ENCODE data around the gene ELN. TPM values are rescaled to one million over a fixed set of nuclear protein-coding genes. Genes with fewer than 3 reads are reported as not detected.

The ELN gene
- total RNA-seq, 3 donors from 2014 or later = 0.08 to 0.15 TPM; not detected in 1

DNA sequence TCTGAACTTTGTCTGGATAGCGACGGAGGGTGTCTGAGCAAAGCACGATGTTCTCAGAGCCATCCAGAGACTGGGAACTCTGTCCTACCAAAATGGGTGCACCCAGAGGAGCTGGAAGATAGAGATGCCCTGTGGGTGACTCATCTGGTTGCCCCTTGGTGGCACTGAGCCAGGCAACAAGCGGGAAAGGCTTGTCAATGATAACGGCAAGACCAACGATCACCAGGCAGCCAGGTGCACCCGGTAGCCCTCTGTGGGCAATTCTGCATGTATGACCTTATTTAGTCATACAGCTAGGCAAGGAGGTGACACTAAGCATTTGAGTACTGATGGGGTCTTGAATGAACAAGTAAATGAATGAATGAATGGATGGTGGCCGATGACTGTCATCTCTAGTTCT, 2.8 kb upstream of the ELN start:
- no peak for ATAC-seq
- Mint-ChIP-seq H3K4me3 (no peak overlapping the region), H3K27me3 (ENCODE audit: low read depth) (peaks cover 46% of the 10 kb centered on the region), H3K4me1 (ENCODE audit: low read depth) (peaks cover 9% of the 10 kb centered on the region), H3K9me3 (no peaks in the 10 kb centered on the region), H3K36me3 (ENCODE audit: insufficient read depth) (no peaks in the 10 kb centered on the region)
- no peak for DNase-seq

DNA sequence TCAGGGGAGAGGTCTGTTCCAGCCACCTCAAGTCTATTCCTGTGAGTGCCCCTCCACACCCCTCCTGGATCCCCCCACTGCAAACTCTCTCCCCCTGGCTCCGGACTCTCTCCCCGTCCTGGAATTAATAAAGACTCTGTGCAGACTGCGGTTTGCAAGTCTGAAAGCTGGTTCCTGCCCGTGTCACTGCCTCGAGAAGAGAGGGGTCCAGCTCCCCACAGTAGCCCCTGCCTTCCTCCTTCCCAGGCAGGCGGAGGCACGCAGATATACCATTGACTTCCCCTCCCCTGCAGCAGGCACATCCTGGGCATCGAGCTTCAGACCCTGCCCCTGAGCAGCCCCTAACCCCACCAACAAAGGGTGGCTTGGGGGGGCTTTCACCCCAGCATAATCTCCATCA, 2.2 kb upstream of the ELN start:
- no peak for DNase-seq
- no peak for ATAC-seq
- Mint-ChIP-seq H3K4me1 (ENCODE audit: low read depth) (peaks cover 9% of the 10 kb centered on the region), H3K4me3 (no peak overlapping the region), H3K27me3 (ENCODE audit: low read depth) (peaks cover 49% of the 10 kb centered on the region), H3K9me3 (no peaks in the 10 kb centered on the region), H3K36me3 (ENCODE audit: insufficient read depth) (no peaks in the 10 kb centered on the region)

DNA sequence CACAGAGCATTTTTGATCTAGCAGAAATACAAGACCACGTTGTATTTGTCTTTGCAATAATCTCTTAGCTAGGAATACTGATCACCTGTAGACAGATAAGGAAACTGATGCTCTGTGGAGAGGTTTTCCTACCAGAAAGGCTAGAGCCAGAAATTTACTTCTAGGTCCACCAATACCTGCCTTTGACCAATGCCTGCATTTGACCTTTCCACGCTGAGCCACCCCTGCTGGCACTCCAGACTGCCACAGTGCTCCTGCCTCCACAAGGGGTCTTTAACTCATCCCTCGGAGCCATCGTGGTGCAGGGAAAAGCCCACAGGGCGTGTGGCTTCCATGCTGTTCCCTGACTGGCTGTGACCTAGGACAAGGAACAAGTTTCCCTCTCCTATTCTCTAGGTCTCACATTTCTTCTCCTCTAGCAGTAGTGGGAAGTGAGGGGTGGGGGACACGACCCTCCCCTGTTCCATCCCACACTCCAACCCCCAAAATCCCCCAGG, 1.5 kb upstream of the ELN start:
- H3K27me3 Mint-ChIP-seq (ENCODE audit: low read depth) = peaks cover 55% of the 10 kb centered on the region

DNA sequence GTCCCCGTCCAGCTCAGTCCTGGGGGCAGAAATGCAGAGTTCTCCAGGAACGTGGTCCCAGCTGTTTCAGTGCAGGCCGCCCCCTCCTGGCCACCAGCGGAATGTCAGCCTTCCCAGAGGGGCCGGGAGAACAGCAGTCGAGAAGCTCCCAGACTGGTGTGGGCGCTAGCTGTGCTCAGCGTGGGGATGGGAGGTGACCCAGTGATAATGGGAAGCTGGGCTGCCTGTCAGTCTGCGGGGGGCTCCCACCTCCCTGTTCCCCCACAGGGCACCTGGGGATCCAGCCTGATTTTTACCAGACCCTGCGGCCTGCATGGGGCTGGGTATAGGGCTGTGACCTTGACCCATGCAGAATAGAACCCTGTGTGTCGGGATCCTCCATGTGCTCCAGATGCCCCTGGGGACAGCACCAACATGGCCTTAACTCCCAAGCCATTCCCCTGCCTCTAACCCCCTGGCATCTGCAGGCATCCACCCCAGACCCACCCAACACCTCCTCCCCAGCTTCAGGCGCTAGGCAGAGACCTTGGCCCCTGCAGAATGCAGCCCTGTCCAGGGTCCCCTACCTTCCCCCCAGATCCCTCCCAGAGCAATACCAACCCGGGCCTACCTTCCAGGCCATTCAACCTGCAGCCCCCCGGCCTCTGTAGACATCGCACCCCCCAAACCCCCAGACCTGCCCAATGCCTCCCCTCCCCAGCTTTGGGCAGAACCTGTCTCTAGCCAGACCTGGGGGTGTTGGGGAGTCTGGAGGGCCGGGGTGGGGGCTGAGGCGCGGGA, 880 bp upstream of the ELN start:
- H3K36me3 Mint-ChIP-seq (ENCODE audit: insufficient read depth) = no peaks in the 10 kb centered on the region
- peaks cover 55% of the 10 kb centered on the region for H3K27me3 Mint-ChIP-seq (ENCODE audit: low read depth)

More for the DNA sequence above, 1.5 kb upstream of the ELN start:
- Mint-ChIP-seq H3K4me1 (ENCODE audit: low read depth) (peaks cover 9% of the 10 kb centered on the region), H3K4me3 (no peak overlapping the region), H3K9me3 (no peaks in the 10 kb centered on the region), H3K36me3 (ENCODE audit: insufficient read depth) (no peaks in the 10 kb centered on the region)
- DNase-seq (no peak), ATAC-seq (no peak)

DNA sequence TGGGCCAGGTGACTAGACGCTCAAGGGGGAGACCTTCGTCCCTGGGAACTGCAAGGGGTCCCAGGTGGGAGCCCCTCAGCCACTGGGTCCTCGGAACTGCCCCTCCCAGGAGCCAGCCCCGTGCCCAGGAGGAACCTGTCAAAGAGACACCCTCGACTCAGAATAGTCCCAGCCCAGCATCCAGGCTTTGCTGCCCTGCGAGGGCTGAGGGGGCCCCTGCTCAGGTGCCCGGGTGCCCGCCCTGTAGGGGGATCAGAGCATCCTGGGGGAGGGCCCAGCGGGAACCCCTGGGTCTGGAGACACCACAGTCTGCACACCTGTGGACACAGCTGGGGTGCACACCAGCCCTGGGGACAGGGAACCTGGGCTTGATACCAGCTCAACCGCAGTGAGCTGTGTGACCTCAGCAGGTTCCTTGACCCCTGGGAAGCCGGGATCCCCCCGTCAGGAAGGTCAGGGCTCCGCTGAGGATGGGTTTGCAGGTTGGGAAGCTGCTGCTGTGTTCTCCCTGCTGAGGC, 407 bp downstream of the ELN start:
- Mint-ChIP-seq H3K4me3 (no peak overlapping the region), H3K36me3 (ENCODE audit: insufficient read depth) (no peaks in the 10 kb centered on the region), H3K27me3 (ENCODE audit: low read depth) (peaks cover 55% of the 10 kb centered on the region), H3K9me3 (no peaks in the 10 kb centered on the region), H3K4me1 (ENCODE audit: low read depth) (peaks cover 9% of the 10 kb centered on the region)
- no peak for ATAC-seq
- DNase-seq = no peak

More for the DNA sequence above, 880 bp upstream of the ELN start:
- Mint-ChIP-seq H3K4me1 (ENCODE audit: low read depth) (peaks cover 9% of the 10 kb centered on the region), H3K9me3 (no peaks in the 10 kb centered on the region), H3K4me3 (no peak overlapping the region)
- ATAC-seq = peak; percentile 72 to 85
- peak; percentile 60 for DNase-seq

DNA sequence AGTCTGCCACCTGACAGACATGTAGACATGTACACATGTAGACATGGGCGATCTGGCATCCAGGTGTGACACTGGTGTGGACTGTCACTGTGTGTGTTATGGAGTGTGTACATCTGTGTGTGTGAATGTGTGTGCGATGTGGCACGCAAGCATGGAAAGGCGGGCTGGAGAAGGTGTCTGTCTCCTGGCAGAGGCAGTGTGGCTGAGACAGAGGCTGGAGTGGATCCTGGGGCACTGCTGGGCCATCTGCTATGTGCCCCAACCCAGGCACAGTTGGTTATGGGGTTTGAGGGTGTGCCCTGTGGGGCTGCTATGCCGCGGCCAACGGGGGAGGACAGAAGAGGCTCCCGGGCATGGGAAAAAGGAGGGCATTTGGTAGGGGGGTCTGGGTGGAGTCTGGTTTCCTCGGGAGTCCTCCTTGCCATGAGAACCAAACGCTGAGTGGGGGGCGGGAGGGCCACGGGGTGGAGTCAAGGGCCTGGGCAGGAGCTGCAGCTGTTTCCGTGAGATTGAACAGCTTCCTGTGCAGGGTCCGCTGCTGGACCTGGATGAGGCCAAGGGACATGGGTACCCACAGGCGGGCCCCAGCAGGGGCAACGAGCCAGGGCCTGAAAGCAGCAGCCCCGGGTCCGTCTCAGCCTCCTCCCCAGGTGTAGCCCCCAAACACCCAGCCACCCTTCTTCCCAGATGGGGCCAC, 1.3 kb downstream of the ELN start:
- peaks cover 9% of the 10 kb centered on the region for H3K4me1 Mint-ChIP-seq (ENCODE audit: low read depth)
- no peak for DNase-seq
- peaks cover 47% of the 10 kb centered on the region for H3K27me3 Mint-ChIP-seq (ENCODE audit: low read depth)
- no peaks in the 10 kb centered on the region for H3K36me3 Mint-ChIP-seq (ENCODE audit: insufficient read depth)
- H3K9me3 Mint-ChIP-seq = no peaks in the 10 kb centered on the region
- H3K4me3 Mint-ChIP-seq = no peak overlapping the region
- ATAC-seq = no peak

DNA sequence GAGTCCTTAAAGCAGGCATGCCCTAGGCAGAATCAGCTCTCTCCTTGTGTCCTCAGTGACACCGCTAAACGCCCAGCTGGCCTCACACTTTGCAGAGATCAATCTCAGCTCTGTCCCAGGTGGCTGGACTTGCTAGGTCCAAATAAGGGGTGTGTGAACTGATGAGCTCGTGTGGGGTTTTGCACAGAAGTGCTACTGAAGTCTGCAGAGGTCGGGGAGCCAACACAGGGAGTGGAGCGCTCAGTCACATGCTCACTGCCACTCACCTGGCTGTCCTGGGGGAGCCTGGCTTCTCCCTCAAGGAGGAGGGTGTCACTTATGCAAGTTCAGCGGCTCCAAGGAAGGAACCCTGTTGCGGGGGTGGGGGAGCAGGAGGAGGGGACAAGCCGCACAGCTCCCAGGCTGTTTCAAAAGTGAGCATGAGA, 2.0 kb downstream of the ELN start:
- ATAC-seq = no peak
- Mint-ChIP-seq H3K36me3 (ENCODE audit: insufficient read depth) (no peaks in the 10 kb centered on the region), H3K9me3 (no peaks in the 10 kb centered on the region), H3K4me1 (ENCODE audit: low read depth) (peaks cover 9% of the 10 kb centered on the region), H3K4me3 (no peak overlapping the region), H3K27me3 (ENCODE audit: low read depth) (peaks cover 41% of the 10 kb centered on the region)
- no peak for DNase-seq

DNA sequence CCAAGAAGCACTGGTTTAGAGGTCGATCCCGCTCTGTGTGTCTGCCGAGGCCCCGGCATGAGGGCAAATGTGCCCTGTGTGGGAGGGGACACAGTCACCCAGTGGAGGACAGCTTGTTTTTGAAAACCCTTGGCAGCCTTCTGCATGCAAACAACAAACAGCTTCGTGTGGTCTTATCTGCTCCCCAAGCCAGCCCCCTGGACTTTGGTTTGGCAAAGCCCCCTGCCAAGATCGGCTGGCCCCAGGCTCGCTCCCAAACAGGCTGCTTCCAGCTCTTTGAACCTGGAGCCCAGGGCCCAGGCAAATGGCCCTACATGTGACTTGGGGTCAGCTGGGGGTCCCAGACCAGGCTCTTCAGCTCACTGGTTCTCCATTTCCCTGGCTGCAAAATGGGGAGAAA, 2.9 kb downstream of the ELN start:
- Mint-ChIP-seq H3K36me3 (ENCODE audit: insufficient read depth) (no peaks in the 10 kb centered on the region), H3K9me3 (no peaks in the 10 kb centered on the region), H3K4me1 (ENCODE audit: low read depth) (peaks cover 9% of the 10 kb centered on the region), H3K4me3 (no peak overlapping the region), H3K27me3 (ENCODE audit: low read depth) (peaks cover 34% of the 10 kb centered on the region)
- DNase-seq = no peak
- no peak for ATAC-seq

DNA sequence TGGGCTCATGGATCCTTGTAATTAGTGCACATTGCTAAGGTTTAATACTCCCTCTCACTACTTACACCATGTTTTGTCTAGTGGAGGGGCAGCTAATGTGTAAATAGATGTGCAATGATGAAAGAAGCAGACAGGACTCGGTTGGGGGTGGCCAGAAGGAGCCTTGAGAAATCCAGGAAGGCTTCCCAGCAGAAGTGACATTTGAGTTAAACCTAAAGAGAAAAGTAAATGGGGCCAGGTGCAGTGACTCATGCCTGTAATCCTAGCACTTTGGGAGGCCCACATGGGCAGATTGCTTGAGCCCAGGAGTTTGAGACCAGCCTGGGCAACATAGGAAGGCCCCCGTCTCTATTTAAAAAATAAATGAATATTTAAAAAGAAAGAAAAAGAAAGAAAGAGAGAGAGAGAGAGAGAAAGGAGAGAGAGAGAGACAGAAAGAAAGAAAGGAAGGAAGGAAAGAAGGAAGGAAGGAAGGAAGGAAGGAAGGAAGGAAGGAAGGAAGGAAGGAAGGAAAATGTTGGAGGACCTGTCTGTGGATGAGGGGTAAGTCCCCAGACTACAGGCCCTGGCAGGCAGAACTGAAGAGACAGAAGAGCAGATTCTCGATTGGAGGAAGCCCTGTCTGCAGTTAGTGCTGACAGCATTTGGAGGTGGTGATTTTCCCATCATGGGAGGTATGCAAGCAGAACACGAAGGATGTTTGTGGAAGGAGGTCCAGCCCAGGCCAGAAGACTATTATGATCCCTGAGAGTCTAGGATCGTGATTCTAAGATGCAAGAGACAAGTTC, 3.6 kb downstream of the ELN start:
- no peaks in the 10 kb centered on the region for H3K9me3 Mint-ChIP-seq
- H3K36me3 Mint-ChIP-seq (ENCODE audit: insufficient read depth) = no peaks in the 10 kb centered on the region
- DNase-seq (no peak), ATAC-seq (no peak)
- H3K4me1 Mint-ChIP-seq (ENCODE audit: low read depth) = peaks cover 8% of the 10 kb centered on the region
- peaks cover 27% of the 10 kb centered on the region for H3K27me3 Mint-ChIP-seq (ENCODE audit: low read depth)
- no peak overlapping the region for H3K4me3 Mint-ChIP-seq

DNA sequence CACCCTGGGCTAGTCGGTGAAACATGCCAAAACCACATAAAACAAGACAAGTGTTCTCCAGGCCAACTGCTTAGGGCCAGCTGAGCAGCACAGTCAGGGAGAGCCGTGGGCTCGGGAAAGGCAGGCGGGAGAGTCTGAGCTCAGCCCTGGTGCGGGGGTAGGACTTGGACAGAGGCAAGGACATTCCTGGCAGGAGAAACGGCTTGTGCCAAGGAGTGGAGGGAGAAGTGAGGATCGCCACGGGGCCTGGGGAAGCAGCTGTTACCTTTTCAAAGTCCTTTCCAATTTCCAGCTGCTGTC, 4.2 kb downstream of the ELN start:
- no peak for DNase-seq
- ATAC-seq = no peak
- H3K36me3 Mint-ChIP-seq (ENCODE audit: insufficient read depth) = no peaks in the 10 kb centered on the region
- no peak overlapping the region for H3K4me3 Mint-ChIP-seq
- H3K9me3 Mint-ChIP-seq = no peaks in the 10 kb centered on the region
- peaks cover 6% of the 10 kb centered on the region for H3K4me1 Mint-ChIP-seq (ENCODE audit: low read depth)
- H3K27me3 Mint-ChIP-seq (ENCODE audit: low read depth) = peaks cover 24% of the 10 kb centered on the region

DNA sequence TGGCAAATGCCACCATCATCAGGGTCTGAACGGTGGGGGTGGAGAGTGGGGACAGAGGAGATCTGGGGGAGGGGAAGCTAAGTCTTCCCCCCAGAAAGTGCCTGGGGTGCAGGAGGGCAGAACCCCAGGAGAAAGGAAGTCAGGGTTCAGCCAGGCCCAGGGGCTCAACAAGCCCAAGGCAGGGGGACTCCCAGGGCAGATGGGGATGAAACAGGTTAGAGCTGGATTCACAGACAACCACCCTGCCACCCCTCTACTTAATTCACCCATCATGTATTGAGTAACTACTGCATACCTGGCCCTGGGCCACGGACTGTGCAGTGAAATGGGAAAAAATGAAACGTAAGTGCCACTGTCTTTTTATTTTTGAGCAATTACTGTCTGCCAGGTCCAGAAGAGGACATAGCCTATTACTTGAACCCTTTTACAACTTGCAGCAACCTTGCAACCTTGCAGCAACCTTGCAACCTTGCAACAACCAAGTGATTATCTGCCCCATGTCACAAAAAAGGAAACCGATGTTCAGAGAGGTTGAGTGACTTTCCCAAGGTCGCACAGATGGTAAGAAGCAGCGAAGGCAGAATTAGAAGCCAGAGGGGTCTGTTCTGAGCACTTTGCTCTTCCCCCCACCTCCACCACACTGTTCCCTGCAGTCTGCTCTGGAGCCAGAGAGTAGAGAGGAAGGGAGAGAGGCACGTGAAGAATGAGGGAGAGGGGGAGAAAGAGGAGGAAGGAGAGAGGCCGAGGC, 4.8 kb downstream of the ELN start:
- DNase-seq = no peak
- Mint-ChIP-seq H3K36me3 (ENCODE audit: insufficient read depth) (no peaks in the 10 kb centered on the region), H3K4me3 (no peak overlapping the region), H3K9me3 (no peaks in the 10 kb centered on the region), H3K27me3 (ENCODE audit: low read depth) (peaks cover 26% of the 10 kb centered on the region), H3K4me1 (ENCODE audit: low read depth) (peaks cover 6% of the 10 kb centered on the region)
- ATAC-seq = no peak

DNA sequence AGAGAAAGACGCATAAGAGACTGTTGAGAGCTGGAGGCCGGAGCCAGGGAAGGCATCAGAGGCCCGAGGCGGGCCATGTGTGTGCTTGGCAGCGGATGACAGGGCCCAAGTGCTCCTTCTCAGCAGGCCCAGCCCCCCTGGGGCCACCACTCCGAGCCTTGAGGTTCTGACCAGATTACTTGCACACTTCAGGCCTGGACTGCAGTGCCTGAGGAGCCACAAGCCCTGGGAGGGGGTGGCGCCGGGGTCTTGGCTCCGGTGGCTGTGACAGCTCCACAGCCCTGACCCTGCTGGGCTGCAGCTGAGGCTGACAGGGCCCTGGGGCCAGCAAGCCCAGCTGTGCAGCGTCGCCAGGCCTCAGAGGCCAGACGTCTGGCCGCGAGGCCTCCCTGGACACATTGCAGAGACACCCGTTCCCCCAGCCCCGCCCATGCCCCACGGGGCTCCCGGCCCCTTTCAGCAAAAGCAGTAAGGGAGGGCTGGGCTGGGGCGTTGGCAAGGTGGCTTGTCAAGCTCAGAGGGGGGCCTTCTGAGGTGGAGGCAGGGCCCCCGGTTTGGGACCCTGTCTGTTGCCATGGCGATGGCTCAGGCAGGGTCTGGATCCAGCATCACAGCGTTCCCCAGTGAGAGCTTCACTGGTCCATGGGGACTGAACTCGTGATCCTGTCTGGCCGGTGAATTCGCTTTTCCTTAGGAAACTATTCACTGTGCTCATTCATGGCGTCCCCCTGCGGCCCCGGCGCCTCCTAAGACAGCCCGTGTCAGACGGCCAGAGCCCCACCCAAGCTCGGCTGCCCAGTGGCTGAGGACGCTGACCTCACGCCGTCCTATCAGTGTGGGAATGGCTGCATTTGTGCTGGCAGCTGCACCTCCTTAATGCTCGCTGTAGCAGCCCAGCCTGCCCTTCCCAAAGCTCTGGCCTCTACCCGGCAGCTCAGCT, 5.7 kb downstream of the ELN start:
- DNase-seq (no peak), ATAC-seq (no peak)
- no peaks in the 10 kb centered on the region for H3K9me3 Mint-ChIP-seq
- no peaks in the 10 kb centered on the region for H3K36me3 Mint-ChIP-seq (ENCODE audit: insufficient read depth)
- peaks cover 6% of the 10 kb centered on the region for H3K4me1 Mint-ChIP-seq (ENCODE audit: low read depth)
- no peak overlapping the region for H3K4me3 Mint-ChIP-seq
- H3K27me3 Mint-ChIP-seq (ENCODE audit: low read depth) = peaks cover 24% of the 10 kb centered on the region

DNA sequence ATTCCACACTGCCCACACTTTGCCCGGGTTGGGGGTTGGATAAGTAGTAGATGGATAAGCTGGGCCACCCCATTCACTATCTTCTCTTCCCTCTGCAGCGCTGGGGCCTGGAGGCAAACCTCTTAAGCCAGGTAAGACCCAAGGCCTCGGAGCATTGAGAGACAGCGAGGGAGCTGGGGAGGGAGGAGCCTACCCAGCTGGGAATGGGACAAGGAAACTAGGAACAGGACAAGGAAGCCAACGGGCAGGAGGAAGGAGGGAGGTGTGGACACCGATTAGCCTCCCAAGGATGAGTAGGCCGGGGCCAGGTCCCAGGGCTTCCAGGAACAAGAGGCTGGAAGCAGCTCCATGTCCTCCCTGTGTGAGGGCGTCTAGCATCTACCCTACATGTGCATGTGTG, 9.6 kb downstream of the ELN start:
- Mint-ChIP-seq H3K4me1 (ENCODE audit: low read depth) (no peaks in the 10 kb centered on the region), H3K9me3 (no peaks in the 10 kb centered on the region), H3K4me3 (no peak overlapping the region), H3K27me3 (ENCODE audit: low read depth) (peaks cover 5% of the 10 kb centered on the region), H3K36me3 (ENCODE audit: insufficient read depth) (no peaks in the 10 kb centered on the region)
- ATAC-seq = no peak
- no peak for DNase-seq

Measured in activated T-cell treated with anti-CD3 and anti-CD28 coated beads, Interleukin-2, amount 50 U/mL, for 4 hours (primary cell).